ENCODE data around the gene AOAH. TPM values are rescaled to one million over a fixed set of nuclear protein-coding genes. Genes with fewer than 3 reads are reported as not detected.

The AOAH gene
- total and polyA plus RNA-seq, 2 of the 13 experiments (the other 11 are each of a cell fraction or from before 2014, with no cell fraction given), result not detected

DNA sequence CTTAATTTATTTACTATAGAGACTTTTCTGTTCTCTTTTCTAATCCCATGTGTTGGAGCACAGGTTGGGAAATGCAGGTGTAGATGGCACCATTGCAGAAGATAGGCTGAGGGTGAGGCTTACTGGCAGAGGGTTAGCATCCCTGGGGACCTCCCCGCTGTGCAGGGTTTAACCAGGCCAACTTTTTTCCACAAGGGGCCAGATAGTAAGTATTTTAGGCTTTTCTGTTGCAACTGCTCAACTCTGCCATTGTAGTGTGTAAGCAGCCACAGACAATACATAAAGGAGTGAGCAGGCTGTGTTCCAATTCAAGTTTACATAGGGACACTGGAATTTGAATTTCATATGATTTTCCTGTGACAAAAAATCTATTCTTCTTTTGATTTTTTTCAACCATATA lies 34.6 kb upstream of the AOAH start:
- TF ChIP-seq, protein P1, sequence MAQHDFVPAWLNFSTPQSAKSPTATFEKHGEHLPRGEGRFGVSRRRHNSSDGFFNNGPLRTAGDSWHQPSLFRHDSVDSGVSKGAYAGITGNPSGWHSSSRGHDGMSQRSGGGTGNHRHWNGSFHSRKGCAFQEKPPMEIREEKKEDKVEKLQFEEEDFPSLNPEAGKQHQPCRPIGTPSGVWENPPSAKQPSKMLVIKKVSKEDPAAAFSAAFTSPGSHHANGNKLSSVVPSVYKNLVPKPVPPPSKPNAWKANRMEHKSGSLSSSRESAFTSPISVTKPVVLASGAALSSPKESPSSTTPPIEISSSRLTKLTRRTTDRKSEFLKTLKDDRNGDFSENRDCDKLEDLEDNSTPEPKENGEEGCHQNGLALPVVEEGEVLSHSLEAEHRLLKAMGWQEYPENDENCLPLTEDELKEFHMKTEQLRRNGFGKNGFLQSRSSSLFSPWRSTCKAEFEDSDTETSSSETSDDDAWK (CRISPR knock-in tag; IDR thresholded peaks at IDR 0.05), result no peak
- TF ChIP-seq, protein P2, sequence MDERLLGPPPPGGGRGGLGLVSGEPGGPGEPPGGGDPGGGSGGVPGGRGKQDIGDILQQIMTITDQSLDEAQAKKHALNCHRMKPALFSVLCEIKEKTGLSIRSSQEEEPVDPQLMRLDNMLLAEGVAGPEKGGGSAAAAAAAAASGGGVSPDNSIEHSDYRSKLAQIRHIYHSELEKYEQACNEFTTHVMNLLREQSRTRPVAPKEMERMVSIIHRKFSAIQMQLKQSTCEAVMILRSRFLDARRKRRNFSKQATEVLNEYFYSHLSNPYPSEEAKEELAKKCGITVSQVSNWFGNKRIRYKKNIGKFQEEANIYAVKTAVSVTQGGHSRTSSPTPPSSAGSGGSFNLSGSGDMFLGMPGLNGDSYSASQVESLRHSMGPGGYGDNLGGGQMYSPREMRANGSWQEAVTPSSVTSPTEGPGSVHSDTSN (CRISPR knock-in tag; IDR thresholded peaks at IDR 0.05), result no peak
- TF ChIP-seq, protein P3, sequence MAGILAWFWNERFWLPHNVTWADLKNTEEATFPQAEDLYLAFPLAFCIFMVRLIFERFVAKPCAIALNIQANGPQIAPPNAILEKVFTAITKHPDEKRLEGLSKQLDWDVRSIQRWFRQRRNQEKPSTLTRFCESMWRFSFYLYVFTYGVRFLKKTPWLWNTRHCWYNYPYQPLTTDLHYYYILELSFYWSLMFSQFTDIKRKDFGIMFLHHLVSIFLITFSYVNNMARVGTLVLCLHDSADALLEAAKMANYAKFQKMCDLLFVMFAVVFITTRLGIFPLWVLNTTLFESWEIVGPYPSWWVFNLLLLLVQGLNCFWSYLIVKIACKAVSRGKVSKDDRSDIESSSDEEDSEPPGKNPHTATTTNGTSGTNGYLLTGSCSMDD (CRISPR knock-in tag; IDR thresholded peaks at IDR 0.05), result no peak
- TF ChIP-seq, protein P4, sequence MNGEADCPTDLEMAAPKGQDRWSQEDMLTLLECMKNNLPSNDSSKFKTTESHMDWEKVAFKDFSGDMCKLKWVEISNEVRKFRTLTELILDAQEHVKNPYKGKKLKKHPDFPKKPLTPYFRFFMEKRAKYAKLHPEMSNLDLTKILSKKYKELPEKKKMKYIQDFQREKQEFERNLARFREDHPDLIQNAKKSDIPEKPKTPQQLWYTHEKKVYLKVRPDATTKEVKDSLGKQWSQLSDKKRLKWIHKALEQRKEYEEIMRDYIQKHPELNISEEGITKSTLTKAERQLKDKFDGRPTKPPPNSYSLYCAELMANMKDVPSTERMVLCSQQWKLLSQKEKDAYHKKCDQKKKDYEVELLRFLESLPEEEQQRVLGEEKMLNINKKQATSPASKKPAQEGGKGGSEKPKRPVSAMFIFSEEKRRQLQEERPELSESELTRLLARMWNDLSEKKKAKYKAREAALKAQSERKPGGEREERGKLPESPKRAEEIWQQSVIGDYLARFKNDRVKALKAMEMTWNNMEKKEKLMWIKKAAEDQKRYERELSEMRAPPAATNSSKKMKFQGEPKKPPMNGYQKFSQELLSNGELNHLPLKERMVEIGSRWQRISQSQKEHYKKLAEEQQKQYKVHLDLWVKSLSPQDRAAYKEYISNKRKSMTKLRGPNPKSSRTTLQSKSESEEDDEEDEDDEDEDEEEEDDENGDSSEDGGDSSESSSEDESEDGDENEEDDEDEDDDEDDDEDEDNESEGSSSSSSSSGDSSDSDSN (CRISPR knock-in tag; IDR thresholded peaks at IDR 0.05), result no peak
- TF ChIP-seq EP300 (IDR thresholded peaks at IDR 0.05; ENCODE audit: low read depth in 2 of 2, low read length in 2 of 2) (no peak), EP300 (CRISPR knock-in tag; IDR thresholded peaks at IDR 0.05; ENCODE audit: borderline replicate concordance) (no peak), ZSCAN25 (CRISPR knock-in tag; IDR thresholded peaks at IDR 0.05) (no peak)
- no TSS peak for BruUV-seq (replicated peaks)
- ChIA-PET POLR2A (no interaction called here), CTCF (ENCODE audit: low intra/inter-chr PET ratio, low total read pairs) (no interaction called here)
- H3K4me3 ChIP-seq (replicated peaks in 1 of 3; ENCODE audit: insufficient read depth in 1 of 3, low read depth in 2 of 3, low read length in 3 of 3), result no peak overlapping the region
- no peaks in the 10 kb centered on the region for H3K9me3 ChIP-seq (ENCODE audit: low read length)
- no peak overlapping the region for H3K9ac ChIP-seq (ENCODE audit: insufficient read depth, low read depth, low read length)
- ATAC-seq (no peak), FAIRE-seq (no peak), DNase-seq (ENCODE audit: low spot score) (no peak)
- in situ Hi-C loops (cut with HindIII; ENCODE audit: extremely low pct_ligation_motif_present, low pct_unique_long_range_greater_than_20kb) (no loop called here), intact Hi-C loops (cut with micrococcal nuclease; ENCODE audit: unreplicated experiment) (no loop called here)
- H3K4me2 ChIP-seq (ENCODE audit: low read depth, low read length), result no peak overlapping the region
- peaks cover 22% of the 10 kb centered on the region for H3K4me1 ChIP-seq (ENCODE audit: insufficient read depth, low read length)
- 92% methylated on average over 1 of the region's 1 CpG for WGBS (ENCODE audit: low lambda C conversion rate)
- H3K79me2 ChIP-seq (ENCODE audit: insufficient read depth, low read length), result no peaks in the 10 kb centered on the region
- H4K20me1 ChIP-seq (ENCODE audit: insufficient read depth, low read length), result no peaks in the 10 kb centered on the region
- no peaks in the 10 kb centered on the region for H3K36me3 ChIP-seq (replicated peaks in 1 of 2; ENCODE audit: control insufficient read depth in 1 of 2, insufficient read depth in 2 of 2, low read length in 2 of 2)
- peaks cover 0 to 6% of the 10 kb centered on the region in 2 experiments; a peak in 1 of 5 replicates for H3K27me3 ChIP-seq (ENCODE audit: control insufficient read depth in 1 of 2, insufficient read depth in 2 of 2, low read length in 2 of 2)
- H2AFZ ChIP-seq (ENCODE audit: low read length), result no peak overlapping the region
- H3K27ac ChIP-seq (ENCODE audit: extremely low read length, insufficient read depth, low read length), result no peak overlapping the region

Data from HepG2 (cell line).